ENCODE measurements around the gene DNAH1.

Gene DNAH1

GRCh38 chr3:52358362-52358940, 42.3 kb downstream of the DNAH1 start:
- no peak for DNase-seq (ENCODE audit: low spot score)

- DNase-seq (ENCODE audit: low spot score), result no peak
Measured at GRCh38 chr3:52359116-52359855, 43.2 kb downstream of the DNAH1 start.

DNA sequence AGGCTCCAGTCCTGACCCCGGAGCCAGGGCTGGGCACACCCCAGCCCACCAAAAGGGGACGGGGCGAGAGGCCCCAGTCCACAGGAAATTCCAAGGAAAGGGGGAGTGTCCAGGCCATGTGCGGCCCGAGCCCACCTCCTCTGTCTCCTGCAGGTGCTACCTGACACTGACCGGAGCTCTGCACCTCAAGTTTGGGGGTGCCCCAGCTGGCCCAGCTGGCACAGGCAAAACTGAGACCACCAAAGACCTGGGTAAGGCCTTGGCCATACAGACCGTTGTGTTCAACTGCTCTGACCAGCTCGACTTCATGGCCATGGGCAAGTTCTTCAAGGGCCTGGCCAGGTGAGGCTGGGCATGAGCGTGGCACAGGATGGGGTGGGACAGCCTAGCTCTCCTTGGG, 44.9 kb downstream of the DNAH1 start:
- DNase-seq (ENCODE audit: low spot score), result no peak

- no peak for DNase-seq (ENCODE audit: low spot score)
Measured at GRCh38 chr3:52361454-52361853, 45.3 kb downstream of the DNAH1 start.

DNA sequence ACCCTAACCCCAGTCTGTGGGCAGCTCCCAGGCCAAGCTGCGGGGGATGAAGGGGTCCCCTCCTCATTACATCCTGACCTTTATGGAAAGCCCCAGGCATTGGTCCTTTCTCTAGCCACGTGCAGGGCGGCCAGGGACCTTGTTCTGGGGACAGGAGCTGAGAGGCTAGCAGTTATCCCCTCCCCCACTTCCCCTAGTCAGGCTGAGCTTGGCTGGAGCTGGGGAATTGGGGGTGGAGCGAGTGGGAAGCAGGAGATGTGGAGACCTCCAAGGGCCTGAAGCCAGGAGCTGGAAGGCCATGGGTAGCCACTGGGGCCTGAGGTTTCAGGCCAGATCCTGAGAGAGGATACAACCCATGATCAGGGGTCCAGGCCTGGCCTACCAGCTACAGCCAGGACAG, 45.8 kb downstream of the DNAH1 start:
- no peak for DNase-seq (ENCODE audit: low spot score)

DNA sequence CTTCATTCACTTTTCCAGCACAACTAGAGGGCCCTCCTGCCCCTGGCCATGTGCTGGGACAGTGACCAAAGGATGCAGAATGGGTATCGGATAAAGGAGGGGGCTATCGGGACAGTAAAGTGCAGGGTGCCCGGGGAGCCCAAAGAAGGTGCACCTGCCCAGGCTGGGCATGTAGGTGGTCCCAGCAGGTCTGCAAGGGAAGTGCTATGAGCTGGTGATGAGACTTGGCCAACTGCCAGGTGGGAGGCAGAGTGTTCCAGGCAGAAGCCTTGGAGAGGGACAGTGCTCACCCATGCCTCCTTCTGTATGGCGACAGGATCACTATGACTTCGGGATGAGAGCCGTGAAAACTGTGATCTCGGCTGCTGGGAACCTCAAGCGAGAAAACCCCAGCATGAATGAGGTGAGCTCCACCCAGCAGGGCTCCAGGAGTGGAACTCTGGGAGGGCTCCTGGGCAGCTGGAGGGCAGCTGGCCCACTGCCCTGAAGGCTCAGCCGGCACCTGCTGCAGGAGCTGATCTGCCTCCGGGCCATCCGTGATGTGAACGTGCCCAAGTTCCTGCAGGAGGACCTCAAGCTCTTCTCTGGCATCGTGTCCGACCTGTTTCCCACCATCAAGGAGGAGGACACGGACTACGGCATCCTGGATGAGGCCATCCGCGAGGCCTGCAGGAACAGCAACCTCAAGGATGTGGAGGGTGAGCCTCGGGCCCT, 48.4 kb downstream of the DNAH1 start:
- no peak for DNase-seq (ENCODE audit: low spot score)

GRCh38 chr3:52366527-52366926, 50.4 kb downstream of the DNAH1 start:
- DNase-seq (ENCODE audit: low spot score), result no peak

GRCh38 chr3:52367891-52368880, 52.1 kb downstream of the DNAH1 start:
- DNase-seq (ENCODE audit: low spot score), result no peak

- DNase-seq (ENCODE audit: low spot score), result no peak
Measured at GRCh38 chr3:52370531-52370930, 54.4 kb downstream of the DNAH1 start.

GRCh38 chr3:52372822-52373504, 56.8 kb downstream of the DNAH1 start:
- DNase-seq (ENCODE audit: low spot score), result no peak

DNA sequence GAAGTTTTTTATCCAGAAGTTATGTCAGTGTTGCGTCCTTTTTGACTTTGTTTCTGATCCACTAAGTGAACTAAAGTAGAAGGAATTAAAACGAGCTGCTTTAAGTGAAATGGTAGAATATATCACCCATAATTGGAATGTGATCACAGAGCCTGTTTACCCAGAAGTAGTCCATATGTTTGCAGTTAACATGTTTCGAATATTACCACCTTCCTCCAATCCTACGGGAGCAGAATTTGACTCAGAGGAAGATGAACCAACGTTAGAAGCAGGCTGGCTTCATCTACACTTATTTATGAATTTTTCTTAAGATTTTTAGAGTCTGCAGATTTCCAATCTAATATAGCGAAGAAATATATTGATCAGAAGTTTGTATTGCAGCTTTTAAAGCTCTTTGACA, 57.6 kb downstream of the DNAH1 start:
- DNase-seq (ENCODE audit: low spot score), result no peak

DNA sequence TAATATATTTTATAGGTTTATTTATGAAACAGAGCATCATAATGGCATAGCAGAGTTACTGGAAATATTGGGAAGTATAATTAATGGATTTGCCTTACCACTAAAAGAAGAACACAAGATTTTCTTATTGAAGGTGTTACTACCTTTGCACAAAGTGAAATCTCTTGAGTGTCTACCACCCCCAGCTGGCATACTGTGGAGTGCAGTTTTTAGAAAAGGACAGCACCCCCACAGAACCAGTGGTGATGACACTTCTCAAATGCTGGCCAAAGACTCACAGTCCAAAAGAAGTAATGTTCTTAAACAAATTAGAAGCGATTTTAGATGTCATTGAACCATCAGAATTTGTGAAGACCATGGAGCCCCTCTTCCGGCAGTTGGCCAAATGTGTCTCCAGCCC, 58.1 kb downstream of the DNAH1 start:
- DNase-seq (ENCODE audit: low spot score), result no peak

GRCh38 chr3:52379610-52380009, 63.5 kb downstream of the DNAH1 start:
- no peak for DNase-seq (ENCODE audit: low spot score)

- no peak for DNase-seq (ENCODE audit: low spot score)
Measured at GRCh38 chr3:52380023-52380422, 63.9 kb downstream of the DNAH1 start.

GRCh38 chr3:52381623-52382022, 65.5 kb downstream of the DNAH1 start:
- no peak for DNase-seq (ENCODE audit: low spot score)

GRCh38 chr3:52383446-52383845, 67.3 kb downstream of the DNAH1 start:
- no peak for DNase-seq (ENCODE audit: low spot score)

GRCh38 chr3:52384019-52384761, 68.1 kb downstream of the DNAH1 start:
- DNase-seq (ENCODE audit: low spot score), result no peak

GRCh38 chr3:52385157-52385556, 69.0 kb downstream of the DNAH1 start:
- peak; percentile 25 for DNase-seq (ENCODE audit: low spot score)

DNA sequence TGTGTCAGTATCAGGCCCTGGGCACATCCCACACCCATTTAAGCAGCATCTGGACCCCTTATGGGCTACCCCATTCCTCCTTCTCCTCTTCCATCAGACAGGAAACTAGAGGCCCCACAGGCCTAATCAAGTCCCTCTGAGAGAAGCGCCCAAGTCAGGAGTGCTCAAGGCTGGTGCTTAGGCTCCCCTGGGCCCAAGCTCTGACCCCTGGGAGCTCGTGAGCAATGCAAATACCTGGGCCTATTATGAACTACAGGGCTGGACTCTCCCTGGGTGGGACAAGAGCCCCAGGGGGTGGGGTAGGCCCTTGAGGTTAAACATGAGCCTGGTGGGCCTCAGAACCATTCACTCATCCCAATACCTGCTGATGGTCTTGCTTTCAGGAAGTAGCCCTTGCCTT, 71.4 kb downstream of the DNAH1 start:
- DNase-seq (ENCODE audit: low spot score), result no peak

DNA sequence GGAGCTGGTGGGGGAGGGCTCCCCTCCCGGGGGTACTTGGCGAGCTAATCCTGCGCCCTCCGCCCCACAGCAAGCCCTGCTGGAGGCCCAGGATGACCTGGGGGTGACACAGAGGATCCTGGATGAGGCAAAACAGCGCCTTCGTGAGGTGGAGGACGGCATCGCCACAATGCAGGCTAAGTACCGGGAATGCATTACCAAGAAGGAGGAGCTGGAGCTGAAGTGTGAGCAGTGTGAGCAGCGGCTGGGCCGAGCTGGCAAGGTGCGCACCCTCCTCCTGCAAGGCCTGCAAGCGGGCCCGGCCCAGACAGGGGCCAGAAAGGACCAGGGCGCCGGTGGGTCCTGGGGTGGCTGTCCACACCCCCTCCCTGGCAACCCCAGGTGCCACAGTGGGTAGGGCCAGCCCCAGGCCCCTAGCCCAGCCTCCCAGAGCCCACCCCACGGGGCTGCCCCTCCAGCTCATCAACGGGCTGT, 72.3 kb downstream of the DNAH1 start:
- DNase-seq (ENCODE audit: low spot score), result no peak

DNA sequence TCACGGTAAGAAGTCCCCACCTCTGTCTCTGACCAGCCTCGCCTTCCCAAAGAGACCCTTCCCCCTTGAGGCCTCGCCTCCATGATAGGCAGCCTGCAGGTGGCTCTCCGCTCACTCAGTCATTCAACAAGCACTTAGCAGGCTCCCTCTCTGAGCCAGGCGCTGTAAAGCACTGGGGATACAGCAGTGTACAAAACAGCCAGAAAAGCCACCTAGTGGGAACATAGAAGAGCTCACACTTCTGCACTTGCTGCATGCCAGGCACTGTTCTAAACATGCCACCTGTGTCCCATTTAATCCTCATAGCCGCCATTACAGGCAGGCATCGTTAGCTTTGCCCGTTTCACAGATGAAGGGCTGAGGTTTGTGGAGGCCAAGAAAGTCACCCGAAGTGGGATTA, 72.8 kb downstream of the DNAH1 start:
- DNase-seq (ENCODE audit: low spot score), result no peak

Measured in activated CD4-positive, alpha-beta T cell treated with anti-CD3 and anti-CD28 coated beads, Interleukin-2, Interleukin-4, amounts not matched to agents 100 ng/mL and 50 ng/mL, durations not matched to agents 16 hours and 8 hours (primary cell).